Measurements from ENCODE around the gene CPNE4.
A peak's percentile ranks its signal among the peaks of the same experiment; 100 is the strongest.
"Not testable (repeated sequence)": the region's sequence is repeated elsewhere in the genome, so short reads cannot be mapped to it uniquely, and the experiment has no call there.

Gene CPNE4

GRCh38 chr3:131537531-131537930 is 497.3 kb downstream of the CPNE4 start:
- DNase-seq (ENCODE audit: low read depth in 2 of 2), result no peak

GRCh38 chr3:131535596-131535995 is 499.2 kb downstream of the CPNE4 start:
- DNase-seq (ENCODE audit: low read depth in 2 of 2), result no peak

- no peak for DNase-seq (ENCODE audit: low read depth in 2 of 2)
Observed at GRCh38 chr3:131535131-131535530, 499.7 kb downstream of the CPNE4 start.

GRCh38 chr3:131532645-131533044 is 502.2 kb downstream of the CPNE4 start:
- no peak for DNase-seq (ENCODE audit: low read depth in 2 of 2)

GRCh38 chr3:131530843-131531242 is 504.0 kb downstream of the CPNE4 start:
- DNase-seq (ENCODE audit: low read depth in 2 of 2), result no peak

GRCh38 chr3:131530388-131530787 is 504.4 kb downstream of the CPNE4 start:
- DNase-seq (ENCODE audit: low read depth in 2 of 2), result no peak

- peak in 1 of 2 donors; percentile 6 for DNase-seq (ENCODE audit: low read depth in 2 of 2)
Observed at GRCh38 chr3:131526801-131527347, 507.9 kb downstream of the CPNE4 start.

GRCh38 chr3:131518680-131519079 is 516.1 kb downstream of the CPNE4 start:
- no peak for DNase-seq (ENCODE audit: low read depth in 2 of 2)

- no peak for DNase-seq (ENCODE audit: low read depth in 2 of 2)
Observed at GRCh38 chr3:131505421-131505820, 529.4 kb downstream of the CPNE4 start.

- DNase-seq (ENCODE audit: low read depth in 2 of 2), result no peak
Observed at GRCh38 chr3:131503320-131503635, 531.5 kb downstream of the CPNE4 start.

GRCh38 chr3:131502530-131503319 is 532.1 kb downstream of the CPNE4 start, which contains the start of gene MRPL3:
MRPL3 (minus strand) TSS chr3:131502971; CDS start chr3:131502821, 150 bp downstream.
- peak; percentile 76 to 77 for DNase-seq (ENCODE audit: low read depth in 2 of 2)

- DNase-seq (ENCODE audit: low read depth in 2 of 2), result no peak
Observed at GRCh38 chr3:131501949-131502348, 532.9 kb downstream of the CPNE4 start.

- DNase-seq (ENCODE audit: low read depth in 2 of 2), result no peak
Observed at GRCh38 chr3:131494706-131495105, 540.1 kb downstream of the CPNE4 start.

GRCh38 chr3:131491775-131492174 is 543.0 kb downstream of the CPNE4 start:
- DNase-seq (ENCODE audit: low read depth in 2 of 2), result no peak

- DNase-seq (ENCODE audit: low read depth in 2 of 2), result no peak
Observed at GRCh38 chr3:131491084-131491483, 543.7 kb downstream of the CPNE4 start.

GRCh38 chr3:131486545-131486944 is 548.3 kb downstream of the CPNE4 start:
- not testable (repeated sequence) for DNase-seq (ENCODE audit: low read depth in 2 of 2)

- no peak for DNase-seq (ENCODE audit: low read depth in 2 of 2)
Observed at GRCh38 chr3:131485119-131485518, 549.7 kb downstream of the CPNE4 start.

- no peak for DNase-seq (ENCODE audit: low read depth in 2 of 2)
Observed at GRCh38 chr3:131484496-131485111, 550.2 kb downstream of the CPNE4 start.

Measured in stimulated activated CD8-positive, alpha-beta memory T cell treated with anti-CD3 and anti-CD28 coated beads, Interleukin-15, amount 100 ng/mL, for 48 hours (primary cell).